ENCODE data around the gene RLN3. TPM values are rescaled to one million over a fixed set of nuclear protein-coding genes. Genes with fewer than 3 reads are reported as not detected.

RLN3 gene
- polyA plus RNA-seq, 1 donor (not counting 4 experiments of a cell fraction or from before 2014, with no cell fraction given): not detected

DNA sequence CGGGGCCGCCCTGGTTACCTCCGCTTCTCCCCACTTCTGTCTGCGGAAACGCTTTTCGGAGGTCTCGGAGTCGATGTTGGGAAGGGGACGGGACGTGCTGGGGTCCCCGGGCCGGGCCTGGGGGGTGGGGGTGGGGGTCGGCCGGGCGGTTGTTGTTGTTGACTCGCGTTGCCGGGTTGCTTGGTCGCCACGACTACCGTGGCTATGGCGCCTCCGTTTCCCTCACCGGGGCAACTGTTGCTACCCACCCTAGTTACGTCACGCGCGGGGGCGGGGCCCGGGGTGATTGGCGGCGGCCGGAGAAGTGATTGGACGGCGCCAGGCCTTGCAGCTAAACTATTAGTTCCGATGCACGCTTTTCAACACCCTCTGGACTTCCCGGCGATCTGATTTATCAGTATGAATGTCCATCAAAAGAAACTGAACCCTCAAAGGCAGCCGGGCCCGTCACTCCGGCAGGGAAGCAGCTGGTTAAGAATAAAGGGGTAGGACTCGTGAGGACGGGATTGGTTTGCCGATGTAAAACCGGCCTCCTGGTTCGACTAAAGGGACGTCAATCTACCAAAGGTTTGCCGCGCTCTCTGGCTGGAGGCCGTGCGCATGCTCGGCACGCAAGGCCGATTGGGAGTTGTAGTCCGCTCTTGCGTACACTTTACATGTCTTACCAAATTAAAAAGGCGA is 21.7 kb upstream of the RLN3 start, which contains the start of gene RFX1:
TSS of gene RFX1 (minus strand) at position 236 of the 681 bp plus-strand sequence. CDS start 12,477 bp downstream, outside the sequence.
- H3K4me1 ChIP-seq (ENCODE audit: control insufficient read depth, extremely low read depth, insufficient read depth, low read length): peaks cover 25% of the 10 kb centered on the region
- dilution Hi-C loops (cut with MboI; ENCODE audit: extremely low pct_ligation_motif_present, low sequenced_read_pairs): no loop called here
- peak within 1 kb of the TSS; percentile 97 for H3K9ac ChIP-seq (ENCODE audit: control insufficient read depth, extremely low read depth, insufficient read depth, low read length)
- no peaks in the 10 kb centered on the region for H4K20me1 ChIP-seq (ENCODE audit: control insufficient read depth, extremely low read depth, insufficient read depth, low read length)
- peaks cover 0 to 2% of the 10 kb centered on the region in 2 experiments for H3K36me3 ChIP-seq (ENCODE audit: control insufficient read depth in 2 of 2, extremely low read depth in 1 of 2, insufficient read depth in 2 of 2, low read length in 2 of 2)
- H3K79me2 ChIP-seq (ENCODE audit: control insufficient read depth, insufficient read depth, low read length): peaks cover 3% of the 10 kb centered on the region
- no peaks in the 10 kb centered on the region for H3K9me3 ChIP-seq (ENCODE audit: control insufficient read depth, low read depth, low read length)
- no peaks in the 10 kb centered on the region for H3K27me3 ChIP-seq (ENCODE audit: control insufficient read depth, extremely low read depth, insufficient read depth, low read length)
- H3K4me2 ChIP-seq (ENCODE audit: control insufficient read depth, extremely low read depth, insufficient read depth, low read depth, low read length): peak within 1 kb of the TSS; percentile 74
- TF ChIP-seq, protein P1, sequence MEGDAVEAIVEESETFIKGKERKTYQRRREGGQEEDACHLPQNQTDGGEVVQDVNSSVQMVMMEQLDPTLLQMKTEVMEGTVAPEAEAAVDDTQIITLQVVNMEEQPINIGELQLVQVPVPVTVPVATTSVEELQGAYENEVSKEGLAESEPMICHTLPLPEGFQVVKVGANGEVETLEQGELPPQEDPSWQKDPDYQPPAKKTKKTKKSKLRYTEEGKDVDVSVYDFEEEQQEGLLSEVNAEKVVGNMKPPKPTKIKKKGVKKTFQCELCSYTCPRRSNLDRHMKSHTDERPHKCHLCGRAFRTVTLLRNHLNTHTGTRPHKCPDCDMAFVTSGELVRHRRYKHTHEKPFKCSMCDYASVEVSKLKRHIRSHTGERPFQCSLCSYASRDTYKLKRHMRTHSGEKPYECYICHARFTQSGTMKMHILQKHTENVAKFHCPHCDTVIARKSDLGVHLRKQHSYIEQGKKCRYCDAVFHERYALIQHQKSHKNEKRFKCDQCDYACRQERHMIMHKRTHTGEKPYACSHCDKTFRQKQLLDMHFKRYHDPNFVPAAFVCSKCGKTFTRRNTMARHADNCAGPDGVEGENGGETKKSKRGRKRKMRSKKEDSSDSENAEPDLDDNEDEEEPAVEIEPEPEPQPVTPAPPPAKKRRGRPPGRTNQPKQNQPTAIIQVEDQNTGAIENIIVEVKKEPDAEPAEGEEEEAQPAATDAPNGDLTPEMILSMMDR (optimal IDR thresholded peaks at IDR 0.05 in 1 of 3, IDR thresholded peaks at IDR 0.05 in 1 of 3, conservative IDR thresholded peaks at IDR 0.05 in 1 of 3; ENCODE audit: extremely low read depth in 1 of 3, insufficient read depth in 2 of 3, low read length in 3 of 3): no peak
- TF ChIP-seq EZH2 (IDR thresholded peaks at IDR 0.05; ENCODE audit: low read length): no peak
- H3K9me1 ChIP-seq (ENCODE audit: control insufficient read depth, extremely low read depth, insufficient read depth, low read length): no peaks in the 10 kb centered on the region
- FAIRE-seq (peak; percentile 64), DNase-seq (ENCODE audit: low read depth, low spot score) (peak; percentile 94)
- H3K27ac ChIP-seq (ENCODE audit: control insufficient read depth, insufficient read depth, low read length): peak within 1 kb of the TSS; percentile 98
- peak within 1 kb of the TSS; percentile 78 for H2AFZ ChIP-seq (ENCODE audit: control insufficient read depth, low read length)
- peak within 1 kb of the TSS; percentile 59 to 91 (median 81) for H3K4me3 ChIP-seq (ENCODE audit: control insufficient read depth in 2 of 3, extremely low read depth in 1 of 3, insufficient read depth in 2 of 3, low read depth in 1 of 3, low read length in 3 of 3)

DNA sequence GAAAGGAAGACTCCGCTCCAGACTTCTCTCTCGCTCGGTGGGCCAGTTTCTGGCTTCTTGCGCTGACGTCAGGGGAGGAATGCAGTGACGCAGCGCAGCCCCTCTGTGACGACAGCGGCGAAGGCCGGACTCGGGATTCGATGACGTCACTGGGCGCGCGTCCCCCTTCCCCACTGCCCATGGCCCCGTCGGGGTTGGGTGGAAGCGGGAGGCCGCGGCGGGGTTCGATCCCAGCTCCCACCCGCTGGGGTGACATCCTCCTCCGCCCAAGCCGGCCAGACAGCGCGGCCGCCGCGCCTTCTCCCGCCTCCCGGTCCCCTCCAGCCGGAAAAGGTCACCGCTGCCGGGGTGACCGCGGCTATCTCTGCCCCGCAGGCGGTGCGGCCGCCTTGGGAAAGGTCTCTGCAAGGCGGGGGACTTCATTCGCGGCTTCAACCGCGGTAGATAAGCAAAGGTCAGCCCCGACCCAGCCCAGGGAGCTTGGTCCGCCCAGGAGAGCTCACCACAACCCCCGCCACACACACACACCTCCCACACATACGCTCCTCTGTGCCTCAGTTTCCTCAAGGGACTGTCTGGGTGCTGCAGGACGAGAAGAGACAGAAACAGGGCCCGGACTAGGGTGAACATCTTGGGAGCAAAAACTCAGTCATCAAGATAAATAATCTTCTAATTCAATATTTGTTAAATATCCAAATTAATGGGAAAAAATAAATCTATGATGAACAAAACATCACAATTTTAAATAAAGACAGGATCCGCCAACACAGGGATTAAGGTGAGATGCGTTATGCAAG is 21.0 kb upstream of the RLN3 start:
- Histone ChIP-seq H3K9me3 (ENCODE audit: control insufficient read depth, low read depth, low read length) (no peaks in the 10 kb centered on the region), H3K9me1 (ENCODE audit: control insufficient read depth, extremely low read depth, insufficient read depth, low read length) (no peaks in the 10 kb centered on the region), H3K36me3 (ENCODE audit: control insufficient read depth in 2 of 2, extremely low read depth in 1 of 2, insufficient read depth in 2 of 2, low read length in 2 of 2) (peaks cover 0 to 2% of the 10 kb centered on the region in 2 experiments), H3K4me2 (ENCODE audit: control insufficient read depth, extremely low read depth, insufficient read depth, low read depth, low read length) (peak overlapping the region; percentile 74), H3K4me1 (ENCODE audit: control insufficient read depth, extremely low read depth, insufficient read depth, low read length) (peaks cover 25% of the 10 kb centered on the region), H4K20me1 (ENCODE audit: control insufficient read depth, extremely low read depth, insufficient read depth, low read length) (no peaks in the 10 kb centered on the region), H2AFZ (ENCODE audit: control insufficient read depth, low read length) (peak overlapping the region; percentile 78), H3K9ac (ENCODE audit: control insufficient read depth, extremely low read depth, insufficient read depth, low read length) (peak overlapping the region; percentile 97), H3K27me3 (ENCODE audit: control insufficient read depth, extremely low read depth, insufficient read depth, low read length) (no peaks in the 10 kb centered on the region), H3K27ac (ENCODE audit: control insufficient read depth, insufficient read depth, low read length) (peak overlapping the region; percentile 98), H3K4me3 (ENCODE audit: control insufficient read depth in 2 of 3, extremely low read depth in 1 of 3, insufficient read depth in 2 of 3, low read depth in 1 of 3, low read length in 3 of 3) (peak overlapping the region; percentile 59 to 91 (median 81)), H3K79me2 (ENCODE audit: control insufficient read depth, insufficient read depth, low read length) (peaks cover 3% of the 10 kb centered on the region)
- dilution Hi-C loops (cut with MboI; ENCODE audit: extremely low pct_ligation_motif_present, low sequenced_read_pairs): no loop called here
- TF ChIP-seq, protein P1 (optimal IDR thresholded peaks at IDR 0.05 in 1 of 3, IDR thresholded peaks at IDR 0.05 in 1 of 3, conservative IDR thresholded peaks at IDR 0.05 in 1 of 3; ENCODE audit: extremely low read depth in 1 of 3, insufficient read depth in 2 of 3, low read length in 3 of 3): no peak
- no peak for TF ChIP-seq EZH2 (IDR thresholded peaks at IDR 0.05; ENCODE audit: low read length)
- no peak for FAIRE-seq
- no peak for DNase-seq (ENCODE audit: low read depth, low spot score)

Measured in keratinocyte (primary cell).